Measurements from ENCODE around the gene HK1. TPM values are rescaled to one million over a fixed set of nuclear protein-coding genes. Genes with fewer than 3 reads are reported as not detected.

Gene HK1
- total and polyA plus RNA-seq, 2 of the 13 experiments (the other 11 are each of a cell fraction or from before 2014, with no cell fraction given) = 0.29 to 1.5 TPM

GRCh38 chr10:69316313-69317059 is 38.2 kb downstream of the HK1 start:
- no TSS peak for BruUV-seq (replicated peaks)
- CTCF ChIA-PET (ENCODE audit: low intra/inter-chr PET ratio, low total read pairs) = no interaction called here
- POLR2A ChIA-PET = no interaction called here
- Histone ChIP-seq H4K20me1 (ENCODE audit: insufficient read depth, low read length) (no peaks in the 10 kb centered on the region), H3K79me2 (ENCODE audit: insufficient read depth, low read length) (no peaks in the 10 kb centered on the region), H3K36me3 (replicated peaks in 1 of 2; ENCODE audit: control insufficient read depth in 1 of 2, insufficient read depth in 2 of 2, low read length in 2 of 2) (no peaks in the 10 kb centered on the region), H3K9me3 (ENCODE audit: low read length) (no peaks in the 10 kb centered on the region), H3K4me1 (ENCODE audit: insufficient read depth, low read length) (0 out of 2 replicates have a peak, but pooled peaks cover 12% of the 10 kb centered on the region), H2AFZ (ENCODE audit: low read length) (no peak overlapping the region), H3K4me3 (replicated peaks in 1 of 3; ENCODE audit: insufficient read depth in 1 of 3, low read depth in 2 of 3, low read length in 3 of 3) (no peak overlapping the region), H3K4me2 (ENCODE audit: low read depth, low read length) (no peak overlapping the region), H3K27me3 (ENCODE audit: control insufficient read depth in 1 of 2, insufficient read depth in 2 of 2, low read length in 2 of 2) (peaks cover 5 to 51% of the 10 kb centered on the region in 2 experiments; a peak in 4 of 5 replicates), H3K9ac (ENCODE audit: insufficient read depth, low read depth, low read length) (no peak overlapping the region), H3K27ac (ENCODE audit: extremely low read length, insufficient read depth, low read length) (no peak overlapping the region)
- ATAC-seq (no peak), DNase-seq (ENCODE audit: low spot score) (no peak), FAIRE-seq (no peak)
- 66% methylated on average over 6 of the region's 6 CpGs for WGBS (ENCODE audit: low lambda C conversion rate)
- intact Hi-C loops (cut with micrococcal nuclease; ENCODE audit: unreplicated experiment) (no loop called here), in situ Hi-C loops (cut with HindIII; ENCODE audit: extremely low pct_ligation_motif_present, low pct_unique_long_range_greater_than_20kb) (no loop called here)
- TF ChIP-seq ZBTB26 (CRISPR knock-in tag; IDR thresholded peaks at IDR 0.05; ENCODE audit: borderline replicate concordance) = no peak
- no peak for TF ChIP-seq RCOR2 (CRISPR knock-in tag; IDR thresholded peaks at IDR 0.05)
- no peak for TF ChIP-seq NFATC3 (CRISPR knock-in tag; IDR thresholded peaks at IDR 0.05)
- no peak for TF ChIP-seq MIER3 (CRISPR knock-in tag; IDR thresholded peaks at IDR 0.05; ENCODE audit: borderline replicate concordance)
- TF ChIP-seq MYC (CRISPR knock-in tag; IDR thresholded peaks at IDR 0.05; ENCODE audit: borderline replicate concordance) = no peak
- no peak for TF ChIP-seq KDM1A (CRISPR knock-in tag; IDR thresholded peaks at IDR 0.05)
- TF ChIP-seq HMGA1 (CRISPR knock-in tag; conservative IDR thresholded peaks at IDR 0.05) = no peak
- no peak for TF ChIP-seq CBX2 (IDR thresholded peaks at IDR 0.05; ENCODE audit: low read depth, low read length)
- TF ChIP-seq CBX2 (CRISPR knock-in tag; IDR thresholded peaks at IDR 0.05; ENCODE audit: low read depth) = no peak
- TF ChIP-seq STAG1 (CRISPR knock-in tag; IDR thresholded peaks at IDR 0.05) = no peak
- TF ChIP-seq ZBTB21 (CRISPR knock-in tag; IDR thresholded peaks at IDR 0.05) = no peak
- no peak for TF ChIP-seq KDM3A (CRISPR knock-in tag; IDR thresholded peaks at IDR 0.05; ENCODE audit: low read depth)

All from HepG2 (cell line).